LNCaP clone FGC (cell line): ENCODE measurements around the gene EN1.

Experiments used
- DNase-seq: peaks from one replicate; pipeline ENCODE4 v3.0.0-alpha.2; 2011; ENCODE audit warnings: low read depth
- H3K4me3 ChIP-seq: 2 replicates; pipeline ENCODE4 v1.5.1; 2011; ENCODE audit warnings: mild to moderate bottlenecking, low read depth, low read length, control low read depth
- CTCF ChIP-seq: IDR thresholded peaks from 2 replicates; pipeline ENCODE4 v1.5.1; 2012; ENCODE audit warnings: mild to moderate bottlenecking; ENCODE audit not compliant: control insufficient read depth, insufficient read depth; ENCODE audit errors: extremely low read depth

The EN1 gene

GRCh38 chr2:118841828-118842461 lies 5.5 kb downstream of the EN1 start:
- TF ChIP-seq CTCF, result no peak
- no peak for DNase-seq
- H3K4me3 ChIP-seq, result no peak overlapping the region

GRCh38 chr2:118841450-118841827 lies 6.0 kb downstream of the EN1 start:
- TF ChIP-seq CTCF, result no peak
- H3K4me3 ChIP-seq, result no peak overlapping the region
- DNase-seq, result no peak

- no peak overlapping the region for H3K4me3 ChIP-seq
- no peak for DNase-seq
- no peak for TF ChIP-seq CTCF
Measured at GRCh38 chr2:118838741-118839455, 8.6 kb downstream of the EN1 start.

- TF ChIP-seq CTCF, result no peak
- no peak for DNase-seq
- no peak overlapping the region for H3K4me3 ChIP-seq
Measured at GRCh38 chr2:118837621-118838020, 9.8 kb downstream of the EN1 start.

- no peak for TF ChIP-seq CTCF
- no peak overlapping the region for H3K4me3 ChIP-seq
Measured at GRCh38 chr2:118837067-118837466, 10.4 kb downstream of the EN1 start.

GRCh38 chr2:118836411-118836930 lies 11.0 kb downstream of the EN1 start:
- no peak for TF ChIP-seq CTCF
- H3K4me3 ChIP-seq, result 0 out of 2 replicates have a peak overlapping the region, but pooled peaks have one; percentile 30
- DNase-seq, result no peak

More at GRCh38 chr2:118837067-118837466, 10.4 kb downstream of the EN1 start:
- no peak for DNase-seq
